HG02678 (cell line): Measurements from ENCODE around the gene SLC25A22.
A peak's percentile ranks its signal among the peaks of the same experiment; 100 is the strongest.

Experiments used
- ATAC-seq: cut with Tn5 transposase; IDR thresholded peaks from one replicate; pipeline ENCODE4 v1.9.1; 2021; ENCODE audit warnings: mild to moderate bottlenecking, moderate library complexity; ENCODE audit not compliant: unreplicated experiment

SLC25A22 gene

DNA sequence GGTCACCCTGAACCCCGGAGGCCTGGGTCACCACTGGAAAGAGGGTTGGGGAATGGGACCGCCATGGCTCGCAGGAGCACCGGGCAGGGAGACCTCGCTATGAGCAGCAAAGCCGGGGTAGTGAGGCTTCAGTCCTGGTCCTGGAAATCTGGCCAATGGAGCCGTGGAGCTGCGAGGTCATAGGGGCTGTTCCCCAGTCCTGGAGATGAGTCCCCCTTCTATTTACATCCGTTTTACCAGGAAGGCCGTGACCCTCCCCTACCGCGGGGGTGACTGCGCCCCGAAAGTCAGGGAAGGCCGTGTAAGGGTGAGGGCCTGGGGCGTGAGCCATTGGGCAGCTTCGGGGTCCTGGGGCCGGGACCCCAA is 6.5 kb upstream of the SLC25A22 start:
- ATAC-seq, result no peak

DNA sequence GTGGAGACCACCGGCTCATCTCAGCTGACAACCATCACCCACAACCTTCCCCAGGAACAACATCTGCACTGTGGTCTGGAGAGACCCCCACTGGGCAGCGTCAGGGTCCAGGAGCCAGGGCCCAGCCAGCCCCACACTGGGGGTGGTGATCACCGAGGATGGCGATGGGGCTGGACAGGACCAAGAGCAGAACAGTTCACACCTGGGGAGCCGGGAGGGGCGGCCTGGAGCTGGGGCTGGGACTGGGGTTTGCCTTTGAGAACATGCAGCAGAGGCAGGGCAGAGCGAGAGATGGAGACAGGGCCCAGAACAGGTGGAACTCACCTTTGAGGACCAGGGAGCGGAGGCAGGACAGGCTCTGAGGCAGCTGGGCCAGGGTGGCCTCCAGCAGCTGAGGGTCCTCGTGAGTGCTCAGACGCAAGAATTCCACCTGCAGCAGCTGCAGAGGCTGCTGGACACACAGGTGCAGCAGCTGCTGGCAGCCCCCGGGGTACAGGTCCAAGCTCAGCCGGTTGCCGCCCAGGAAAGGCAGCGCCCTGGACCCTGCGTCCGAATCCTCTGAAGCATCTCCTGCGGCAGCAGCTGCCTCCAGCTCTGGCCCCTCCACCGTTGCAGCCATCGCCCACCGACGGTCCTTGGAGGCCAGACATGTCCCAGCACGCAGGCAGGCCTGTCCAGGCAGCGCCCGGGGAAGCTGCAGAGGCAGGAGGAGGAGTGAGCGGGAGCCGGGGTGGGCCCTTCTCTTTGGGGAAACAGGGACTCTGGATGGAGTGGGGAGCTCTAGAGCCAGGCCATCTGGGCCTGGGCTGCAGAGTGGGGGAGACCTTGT is 5.9 kb upstream of the SLC25A22 start:
- no peak for ATAC-seq

DNA sequence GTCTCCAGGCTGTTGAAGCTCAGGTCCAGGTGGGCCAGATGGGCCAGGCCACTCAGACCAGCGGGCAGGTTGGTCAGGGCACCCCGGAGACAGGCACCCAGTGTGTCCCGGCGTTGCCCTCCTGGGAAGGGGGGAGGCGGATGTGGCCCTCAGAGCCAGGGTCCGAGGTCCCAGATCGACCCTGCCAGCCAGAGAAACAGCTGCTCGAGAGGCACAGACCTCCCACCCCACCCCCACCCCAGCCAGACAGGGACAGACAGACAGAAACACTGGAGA is 5.3 kb upstream of the SLC25A22 start:
- ATAC-seq, result no peak

DNA sequence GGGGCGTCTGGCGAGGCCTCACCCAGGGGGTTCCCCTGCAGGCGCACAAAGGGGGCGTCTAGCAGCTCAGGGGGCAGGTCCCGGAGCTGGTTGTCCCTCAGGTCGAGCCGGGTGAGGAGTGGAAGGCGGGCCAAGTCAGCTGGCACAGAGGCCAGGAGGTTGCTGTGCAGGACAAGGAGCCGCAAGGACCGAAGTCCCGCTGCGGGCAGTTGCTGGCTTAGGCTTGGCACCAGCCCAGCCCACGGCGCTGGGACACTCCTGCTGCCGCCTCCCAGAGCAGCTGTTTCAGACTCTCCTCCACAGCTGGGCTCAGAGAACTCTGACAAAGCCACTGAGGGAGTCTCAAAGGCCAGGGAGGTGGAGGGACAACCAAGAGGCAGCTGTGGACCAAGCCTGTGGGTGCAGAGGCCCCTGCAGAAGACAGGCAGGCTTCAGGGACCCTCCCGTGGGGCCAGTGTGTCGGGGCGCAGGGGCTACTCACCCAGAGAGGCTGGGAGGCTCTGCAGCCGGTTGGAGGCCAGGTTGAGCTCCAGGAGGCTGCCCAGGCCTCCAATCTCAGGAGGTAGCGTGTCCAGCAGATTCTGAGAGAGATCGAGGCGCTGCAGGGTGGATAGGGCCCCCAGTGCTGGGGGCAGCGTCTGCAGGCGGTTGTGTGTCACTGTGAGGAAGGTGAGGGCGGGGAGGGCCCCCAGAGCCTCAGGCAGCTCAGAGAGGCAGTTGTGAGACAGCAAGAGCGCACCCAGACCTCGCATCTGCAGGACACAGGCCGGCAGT is 4.8 kb upstream of the SLC25A22 start:
- ATAC-seq, result no peak

DNA sequence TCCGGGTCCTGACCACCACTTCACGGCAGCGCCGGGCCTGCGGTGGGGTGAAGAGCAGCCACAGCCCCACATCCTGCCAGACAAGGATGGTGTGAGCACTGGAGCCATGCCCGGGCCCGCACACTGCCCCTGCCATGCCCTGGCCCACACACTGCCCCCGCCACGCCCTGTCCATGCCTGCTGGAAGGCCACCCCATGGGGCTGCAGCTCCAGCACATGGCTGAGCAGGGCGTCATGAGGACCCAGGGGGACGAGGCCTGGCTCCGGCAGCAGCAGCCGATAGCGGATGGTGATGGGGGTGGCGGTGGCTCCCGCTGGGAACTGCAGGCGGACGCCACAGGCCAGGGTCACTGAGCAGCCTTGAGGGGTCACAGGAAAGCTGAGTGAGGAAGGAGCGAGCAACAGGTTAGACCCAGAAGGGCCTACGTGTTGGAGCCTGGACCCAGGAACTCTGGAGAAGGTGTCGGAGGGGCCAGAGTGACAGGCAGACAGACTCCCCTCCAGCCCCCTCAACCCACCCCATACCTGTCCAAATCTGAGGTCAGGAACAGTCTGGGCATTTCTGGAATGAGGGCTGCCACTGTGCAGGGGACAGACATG is 4.0 kb upstream of the SLC25A22 start:
- no peak for ATAC-seq

DNA sequence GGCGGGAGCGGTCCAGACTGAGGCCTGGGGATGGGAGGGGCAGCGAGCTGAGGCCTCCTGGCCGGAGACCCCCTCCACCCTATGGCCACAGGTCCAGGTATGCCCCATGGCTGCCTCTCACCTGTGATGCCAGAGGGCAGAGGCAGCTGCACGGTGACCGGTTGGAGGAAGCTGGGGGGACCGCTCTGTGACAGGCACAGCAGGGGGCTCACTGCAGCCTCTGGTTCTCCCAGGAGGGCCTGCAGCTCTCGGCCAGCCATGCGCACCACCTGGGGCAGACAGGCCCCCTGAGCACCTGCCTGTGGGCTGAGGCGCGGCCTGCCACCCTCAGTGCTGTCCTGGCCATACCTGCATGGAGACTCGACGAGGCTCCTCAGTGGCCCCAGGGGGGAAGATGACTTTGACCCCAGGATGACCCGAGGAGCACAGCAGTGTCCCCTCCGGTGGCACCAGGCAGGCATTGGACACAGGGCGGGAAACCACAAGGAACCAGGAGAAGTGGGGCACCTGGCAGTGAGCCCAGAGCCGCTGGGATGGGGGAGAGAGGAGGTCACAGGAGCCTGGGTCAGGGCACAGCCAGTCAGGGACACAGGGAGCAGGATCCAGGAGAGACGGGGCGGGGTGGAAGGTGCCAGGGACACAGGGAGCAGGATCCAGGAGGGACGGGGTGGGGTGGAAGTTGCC is 3.2 kb upstream of the SLC25A22 start:
- ATAC-seq, result no peak

DNA sequence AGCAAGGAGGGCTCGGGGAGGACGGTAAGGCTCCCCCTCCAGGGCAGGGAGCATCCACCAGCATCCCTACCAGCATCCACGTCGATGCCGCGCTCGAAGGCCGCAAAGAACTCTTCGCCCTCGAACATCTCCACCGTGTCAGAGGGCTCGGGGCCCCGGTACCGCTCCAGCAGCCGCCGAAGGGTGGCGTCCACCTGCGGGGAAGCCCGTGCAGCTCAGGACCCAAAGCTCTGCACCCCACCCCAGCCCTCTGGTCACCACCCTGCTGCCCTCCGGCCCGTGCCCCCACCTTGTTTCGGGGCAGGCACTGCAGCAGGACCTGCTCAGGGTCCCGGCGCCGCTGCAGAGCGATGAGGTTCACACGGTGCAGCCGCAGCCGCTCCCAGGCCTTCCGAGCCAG is 2.4 kb upstream of the SLC25A22 start:
- ATAC-seq, result no peak

DNA sequence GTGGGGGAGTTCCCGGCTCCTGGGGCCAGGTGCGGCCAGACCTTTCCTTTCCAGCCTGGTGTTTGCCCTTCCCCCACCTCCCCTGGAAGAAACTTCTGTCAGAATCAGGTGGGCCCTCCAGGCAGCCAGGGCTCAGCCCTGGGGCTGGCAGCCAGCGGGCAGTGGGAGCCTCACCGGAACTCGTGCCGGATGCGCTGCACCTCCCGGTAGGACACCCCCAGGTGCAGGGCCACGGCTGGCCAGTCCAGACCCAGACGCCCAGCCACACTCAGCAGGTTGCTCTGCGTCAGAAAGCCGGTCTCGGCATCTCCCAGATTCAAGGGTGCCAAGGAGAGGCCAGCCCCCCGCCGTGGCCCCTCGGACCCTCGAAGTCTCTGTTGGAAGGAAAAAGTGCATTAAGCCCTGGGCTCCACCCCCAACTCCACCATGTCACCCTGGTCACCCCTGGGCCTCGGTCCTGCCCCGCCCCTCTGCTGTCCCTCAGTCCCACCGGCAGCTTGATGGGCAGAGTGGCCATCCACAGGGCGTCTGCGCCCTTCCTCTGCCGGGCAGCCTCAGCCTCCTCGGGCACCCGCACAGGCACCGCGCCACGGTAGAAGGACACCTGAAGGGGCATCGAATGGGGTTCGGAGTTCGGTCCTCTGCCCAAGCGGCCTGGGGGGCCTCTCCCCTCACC is 1.7 kb upstream of the SLC25A22 start:
- ATAC-seq, result no peak

DNA sequence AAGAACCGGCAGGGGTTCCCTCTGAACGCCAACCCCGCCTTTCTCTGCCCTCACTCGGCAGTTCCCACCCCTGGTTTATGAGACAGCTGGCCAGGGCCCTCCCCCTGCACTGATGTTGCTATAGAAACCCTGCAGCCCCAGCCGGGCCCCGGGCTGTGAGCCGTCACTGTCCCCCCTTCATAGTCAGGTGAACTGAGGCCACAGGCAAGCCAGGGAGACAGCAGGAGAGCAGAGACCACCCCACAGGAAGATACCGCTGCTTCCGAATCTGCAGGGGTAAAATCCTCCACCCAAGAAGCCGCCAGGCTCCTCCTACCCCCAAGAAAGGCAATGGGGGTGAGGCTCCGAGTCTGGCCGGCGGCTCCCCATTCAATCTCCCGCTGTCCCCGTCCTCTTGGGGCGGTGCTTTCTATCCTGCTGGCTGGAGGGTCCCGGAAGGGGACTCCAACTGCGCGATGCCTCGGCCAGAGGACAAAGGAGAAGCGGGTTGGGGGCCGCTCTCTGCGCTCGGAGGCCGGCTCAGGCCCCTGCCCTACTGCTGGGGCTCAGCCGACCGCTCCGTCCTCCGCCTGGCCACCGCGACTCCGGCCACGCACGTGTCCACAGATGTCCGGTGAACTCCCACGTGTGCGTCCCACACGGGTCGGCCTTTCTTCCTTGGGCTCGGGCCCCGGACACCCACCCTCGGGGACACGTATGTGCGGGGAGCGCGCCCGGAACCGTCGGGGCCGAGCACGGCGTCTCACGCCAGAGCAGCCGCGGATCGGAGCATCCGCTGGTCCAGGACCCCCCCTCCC is 587 bp downstream of the SLC25A22 start:
- ATAC-seq, result peak; percentile 39

DNA sequence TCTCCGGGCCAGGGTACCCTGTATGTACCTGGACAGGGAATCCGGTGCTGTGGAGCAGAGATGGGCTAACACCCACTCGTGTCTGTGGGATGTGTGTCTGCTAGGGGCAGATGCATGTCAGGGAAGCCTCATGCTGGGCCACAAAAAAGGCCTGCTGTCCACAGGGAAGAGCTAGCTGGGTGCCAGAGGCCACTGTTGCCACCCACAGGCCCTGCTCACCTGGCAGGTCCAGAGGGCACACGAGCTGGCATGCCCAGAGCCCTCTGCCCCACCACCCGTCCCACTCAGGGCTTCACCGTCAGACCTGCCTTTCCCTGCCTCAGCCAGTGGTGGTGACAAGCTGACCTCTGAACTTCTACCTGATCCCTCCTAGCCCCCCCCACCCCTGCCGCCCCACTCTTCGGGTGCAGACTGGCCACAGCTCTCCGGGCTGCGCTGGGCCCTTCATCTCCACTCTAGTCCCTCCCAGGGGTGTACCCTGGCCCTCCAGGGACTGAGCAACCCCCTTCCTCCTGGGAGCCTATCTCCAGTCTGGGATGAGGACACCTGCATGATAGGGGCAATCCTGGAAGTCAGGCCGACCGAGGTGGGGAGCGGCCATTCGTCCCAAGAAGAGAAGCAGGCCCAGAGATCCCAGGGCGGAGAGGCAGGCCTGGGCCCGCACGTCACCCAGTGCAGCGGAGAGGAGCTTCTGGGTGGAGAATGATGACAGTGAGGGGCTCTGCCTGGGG is 1.4 kb downstream of the SLC25A22 start:
- no peak for ATAC-seq

DNA sequence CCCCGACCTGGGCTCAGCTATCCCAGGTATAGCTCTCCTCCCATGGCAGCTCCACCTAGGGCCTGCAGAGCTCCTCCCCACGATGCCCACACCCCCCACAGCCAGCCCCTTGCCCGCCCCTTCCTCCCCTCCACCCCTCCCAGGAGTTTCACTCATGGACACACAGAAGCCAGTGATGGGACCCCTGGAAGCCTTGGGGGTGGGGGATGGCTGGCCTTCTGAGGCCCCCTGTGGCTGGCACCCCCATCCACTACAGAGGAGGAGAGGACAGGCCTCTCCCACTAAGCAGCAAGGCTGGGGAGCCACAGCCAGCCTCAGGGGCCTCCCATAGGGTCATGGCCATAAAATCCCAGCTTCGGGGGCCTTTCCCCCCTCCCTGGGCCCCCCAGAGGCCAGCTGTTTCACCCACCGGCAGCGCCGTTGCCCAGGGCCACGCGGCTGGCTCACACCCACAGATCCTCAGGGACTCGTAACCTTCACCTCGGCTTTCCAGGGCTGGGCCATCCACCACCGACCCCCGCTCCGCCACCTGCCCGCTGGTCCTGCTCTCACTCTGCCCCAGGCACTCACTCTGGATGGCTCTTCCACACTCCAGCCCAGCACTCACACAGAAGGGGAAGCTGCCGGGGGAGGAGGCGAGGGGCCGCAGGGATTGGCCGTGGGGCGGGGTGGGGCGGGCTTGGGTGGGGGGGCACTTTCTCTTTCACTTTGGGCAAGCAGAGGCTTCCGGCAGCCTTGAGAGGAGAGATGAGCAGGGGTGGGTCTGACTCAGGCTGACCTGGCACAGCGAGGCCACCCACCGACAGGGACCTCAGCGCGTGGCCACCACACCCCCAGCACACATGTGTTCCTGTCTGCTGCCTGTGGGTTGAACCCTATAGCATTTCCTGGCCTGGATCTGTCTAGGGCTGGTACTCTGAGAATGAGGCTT is 2.2 kb downstream of the SLC25A22 start:
- no peak for ATAC-seq

DNA sequence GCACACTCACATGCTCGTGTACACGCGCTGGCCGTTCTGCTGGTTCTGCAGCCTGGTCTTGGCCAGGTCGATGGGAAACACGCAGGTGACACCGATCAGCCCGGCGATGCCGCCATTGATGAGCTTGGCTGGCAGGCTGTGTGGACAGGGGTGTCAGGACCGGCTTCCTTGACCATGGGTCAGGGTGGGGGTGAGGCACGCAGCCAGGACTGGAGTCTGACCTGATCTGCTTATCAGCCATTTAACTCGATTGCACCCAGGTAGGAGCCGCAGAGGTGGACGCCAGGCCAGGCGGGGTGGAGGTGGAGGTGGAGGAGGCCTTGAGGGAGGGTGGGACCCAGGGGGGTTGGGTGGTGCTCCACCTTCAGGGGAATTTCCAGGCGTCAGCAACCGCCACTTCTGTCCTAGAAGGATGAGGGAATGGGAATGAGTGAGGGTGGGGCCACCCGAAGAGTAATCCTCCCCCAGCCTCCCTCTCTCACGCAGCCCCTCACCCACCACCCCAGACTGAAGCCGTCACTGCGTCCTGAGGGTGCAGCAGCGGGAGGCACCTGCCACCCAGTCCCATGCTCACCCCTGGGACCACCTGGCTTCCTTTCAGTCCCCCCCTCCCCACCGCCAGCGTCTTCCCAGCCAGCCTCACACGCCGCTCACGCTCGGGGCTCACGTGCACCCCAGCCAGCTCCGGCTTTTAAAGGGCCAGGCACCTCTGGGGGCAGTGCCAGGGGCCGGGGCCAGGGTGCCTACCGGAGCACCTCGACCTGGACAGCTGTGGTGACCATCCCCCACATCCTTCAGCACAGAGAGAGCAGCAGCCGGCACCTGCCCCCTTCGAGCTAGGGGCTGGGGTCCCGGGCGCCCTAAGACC is 3.1 kb downstream of the SLC25A22 start:
- ATAC-seq, result no peak

DNA sequence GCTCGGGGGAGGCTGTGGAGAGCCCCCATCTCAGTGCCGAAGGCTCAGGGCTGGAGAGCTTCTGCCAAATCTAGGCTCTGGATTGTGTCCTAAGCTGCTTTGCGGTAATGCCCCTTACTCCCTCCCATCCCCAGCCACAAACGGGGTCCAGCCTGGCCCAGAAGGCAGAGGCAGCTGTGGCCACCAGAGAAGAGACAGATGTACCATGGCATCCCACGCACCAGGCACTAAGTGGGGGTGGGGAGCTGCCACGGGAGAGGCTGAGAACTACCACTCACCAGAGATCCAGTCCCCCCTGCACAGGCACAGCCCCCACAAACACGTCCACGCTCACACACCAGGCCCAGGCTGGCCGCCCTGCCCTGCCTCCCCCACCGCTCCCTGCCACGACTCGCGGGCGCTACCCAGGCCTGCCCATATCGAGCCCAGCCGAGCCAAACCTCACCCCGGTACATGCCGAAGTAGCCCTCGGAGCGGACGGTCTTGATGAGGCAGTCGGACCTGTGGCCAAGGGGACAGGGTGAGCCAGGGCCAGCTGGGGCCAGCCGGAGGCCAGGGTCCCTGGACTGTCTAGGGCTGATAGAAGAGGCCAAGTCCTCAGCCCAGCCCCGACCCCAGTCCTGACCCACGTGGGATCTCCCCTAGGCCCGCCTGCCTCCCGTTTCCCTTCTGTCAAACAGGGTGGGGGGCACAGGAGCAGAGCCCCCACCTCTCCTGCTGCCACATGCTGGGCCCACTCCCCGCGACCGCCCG is 3.9 kb downstream of the SLC25A22 start:
- ATAC-seq, result no peak

DNA sequence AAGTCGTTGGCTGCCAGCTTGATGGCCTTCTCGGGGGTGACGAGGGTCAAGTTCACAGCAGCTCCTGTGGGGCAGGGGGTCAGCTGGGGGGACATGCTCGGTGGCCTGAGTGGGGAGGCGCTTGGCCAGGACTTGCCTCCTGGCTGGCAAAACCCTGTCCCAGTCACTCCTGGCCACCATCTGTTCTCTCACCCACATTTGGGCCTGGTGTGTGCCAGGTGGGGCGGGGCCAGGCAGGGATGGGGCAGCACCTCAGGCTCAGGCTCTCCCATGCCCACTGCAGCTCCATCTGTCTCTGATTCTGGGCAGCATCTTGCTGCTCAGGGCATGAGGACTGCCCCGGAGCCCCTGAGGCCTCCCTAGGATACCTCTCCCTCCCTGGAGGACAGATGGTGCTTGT is 4.5 kb downstream of the SLC25A22 start:
- no peak for ATAC-seq

DNA sequence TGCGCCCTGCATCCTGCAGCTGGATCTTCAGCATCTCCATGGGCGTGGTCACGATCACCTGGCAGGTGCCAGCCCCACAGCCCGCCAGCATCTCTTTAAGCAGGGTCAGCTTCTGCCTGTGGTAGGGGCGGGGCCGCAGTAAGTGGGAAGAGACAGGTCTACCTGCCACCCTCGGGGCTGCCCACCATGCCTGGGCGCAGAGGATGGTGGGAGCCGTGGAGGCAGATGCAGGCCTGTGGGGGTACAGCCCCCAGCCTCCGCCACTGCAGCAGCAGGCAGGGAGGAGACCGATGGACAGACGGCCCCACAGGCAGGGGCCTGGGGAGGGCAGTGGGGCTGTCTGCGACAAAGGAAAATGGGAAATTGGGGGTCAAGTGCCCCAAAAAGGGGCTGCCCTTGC is 5.2 kb downstream of the SLC25A22 start:
- no peak for ATAC-seq

DNA sequence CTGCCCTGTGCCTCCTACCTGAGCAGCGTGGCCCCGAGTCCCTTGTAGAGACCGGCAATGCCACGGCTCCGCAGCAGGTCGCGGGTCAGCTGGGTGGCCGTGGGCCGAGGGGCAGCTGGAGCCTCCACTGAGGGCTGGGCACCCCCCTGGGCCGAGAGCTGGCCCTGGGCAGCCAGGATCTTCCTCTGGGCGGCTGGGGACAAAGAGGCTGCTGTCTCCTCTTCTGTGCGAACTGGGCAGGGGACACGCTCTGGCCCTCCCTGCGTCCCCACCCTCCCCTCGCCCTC is 5.6 kb downstream of the SLC25A22 start:
- ATAC-seq, result no peak
